ENCODE data around the gene ZNF443. TPM values are rescaled to one million over a fixed set of nuclear protein-coding genes. Genes with fewer than 3 reads are reported as not detected.

ZNF443 gene
- total RNA-seq, 1 experiment from 2014 or later: 9.4 TPM

- H3K9ac ChIP-seq (ENCODE audit: extremely low read depth, insufficient read length, low read length): peak overlapping the region; percentile 66
- H3K4me3 Mint-ChIP-seq: peak overlapping the region; percentile 83 to 87
- H3K9me3 ChIP-seq (ENCODE audit: control insufficient read depth, low read depth, low read length): no peaks in the 10 kb centered on the region
- TF ChIP-seq, protein P1, sequence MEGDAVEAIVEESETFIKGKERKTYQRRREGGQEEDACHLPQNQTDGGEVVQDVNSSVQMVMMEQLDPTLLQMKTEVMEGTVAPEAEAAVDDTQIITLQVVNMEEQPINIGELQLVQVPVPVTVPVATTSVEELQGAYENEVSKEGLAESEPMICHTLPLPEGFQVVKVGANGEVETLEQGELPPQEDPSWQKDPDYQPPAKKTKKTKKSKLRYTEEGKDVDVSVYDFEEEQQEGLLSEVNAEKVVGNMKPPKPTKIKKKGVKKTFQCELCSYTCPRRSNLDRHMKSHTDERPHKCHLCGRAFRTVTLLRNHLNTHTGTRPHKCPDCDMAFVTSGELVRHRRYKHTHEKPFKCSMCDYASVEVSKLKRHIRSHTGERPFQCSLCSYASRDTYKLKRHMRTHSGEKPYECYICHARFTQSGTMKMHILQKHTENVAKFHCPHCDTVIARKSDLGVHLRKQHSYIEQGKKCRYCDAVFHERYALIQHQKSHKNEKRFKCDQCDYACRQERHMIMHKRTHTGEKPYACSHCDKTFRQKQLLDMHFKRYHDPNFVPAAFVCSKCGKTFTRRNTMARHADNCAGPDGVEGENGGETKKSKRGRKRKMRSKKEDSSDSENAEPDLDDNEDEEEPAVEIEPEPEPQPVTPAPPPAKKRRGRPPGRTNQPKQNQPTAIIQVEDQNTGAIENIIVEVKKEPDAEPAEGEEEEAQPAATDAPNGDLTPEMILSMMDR (conservative IDR thresholded peaks at IDR 0.05): no peak
- H3K23me2 ChIP-seq (ENCODE audit: insufficient read length, low read depth, low read length, poor library complexity, severe bottlenecking): peaks cover 10% of the 10 kb centered on the region
- H4K5ac ChIP-seq (ENCODE audit: insufficient read length, low read depth, low read length): no peak overlapping the region
- DNase-seq: no peak
- H3K27ac ChIP-seq (ENCODE audit: insufficient read length, low read depth, low read length): no peak overlapping the region
- no peak overlapping the region for H2BK120ac ChIP-seq (ENCODE audit: low read depth, low read length, poor library complexity, severe bottlenecking)
- no peak overlapping the region for H2AFZ ChIP-seq (ENCODE audit: low read length)
- H3K79me1 ChIP-seq (ENCODE audit: insufficient read depth, low read depth, low read length, poor library complexity, severe bottlenecking): no peaks in the 10 kb centered on the region
- no peaks in the 10 kb centered on the region for H3K9me3 Mint-ChIP-seq
- H3K4me1 ChIP-seq (ENCODE audit: insufficient read depth, low read length): no peaks in the 10 kb centered on the region; the same call in 1 of the 2 replicates
- no peak overlapping the region for H2AK5ac ChIP-seq (ENCODE audit: insufficient read length, low read length)
- no peak overlapping the region for H3K14ac ChIP-seq (ENCODE audit: insufficient read depth, low read length)
- H3K27me3 Mint-ChIP-seq (ENCODE audit: low read depth): peaks cover 11% of the 10 kb centered on the region
- peak overlapping the region; percentile 84 for H3K4me2 ChIP-seq (ENCODE audit: insufficient read depth, insufficient read length, low read length)
- H3K23ac ChIP-seq (ENCODE audit: insufficient read length, low read depth, low read length): no peak overlapping the region
- no peak overlapping the region for H2BK5ac ChIP-seq (ENCODE audit: insufficient read length, low read length)
- no peak overlapping the region for H2BK15ac ChIP-seq (ENCODE audit: low read depth, low read length)
- H3K18ac ChIP-seq (ENCODE audit: insufficient read length, low read depth, low read length): no peak overlapping the region
- no peak overlapping the region for H3K56ac ChIP-seq (ENCODE audit: insufficient read length, low read depth, low read length)
- H3K4me1 Mint-ChIP-seq: peaks cover 13 to 19% of the 10 kb centered on the region in 2 experiments
- H3K27ac Mint-ChIP-seq: no peak overlapping the region; a peak in 1 of 7 replicates
- no peak overlapping the region for H4K8ac ChIP-seq (replicated peaks; ENCODE audit: insufficient read length, low read depth, low read length)
- H2BK20ac ChIP-seq (ENCODE audit: low read depth, low read length, poor library complexity, severe bottlenecking): no peak overlapping the region
- H3K79me2 ChIP-seq (ENCODE audit: insufficient read depth, low read length): no peaks in the 10 kb centered on the region
- H3K36me3 Mint-ChIP-seq (ENCODE audit: insufficient read depth in 1 of 3, low read depth in 3 of 3): no peaks in the 10 kb centered on the region; a peak in 1 of 7 replicates
- no peaks in the 10 kb centered on the region for H4K20me1 ChIP-seq (ENCODE audit: control insufficient read depth, insufficient read depth, insufficient read length)
- no peak overlapping the region for H3T11ph ChIP-seq (ENCODE audit: low read length)
- no peak overlapping the region for H3K4ac ChIP-seq (ENCODE audit: low read depth, low read length)
- H2BK12ac ChIP-seq (ENCODE audit: insufficient read length, low read depth, low read length): no peak overlapping the region
- H4K91ac ChIP-seq (ENCODE audit: insufficient read length, low read depth, low read length): no peak overlapping the region
- no peaks in the 10 kb centered on the region; the same call in 1 of the 2 replicates for H3K27me3 ChIP-seq (ENCODE audit: insufficient read depth, low read length)
- WGBS (ENCODE audit: extremely low coverage, insufficient read length, low lambda C conversion rate): no CpG with 5 or more reads among the region's 13 CpGs
Observed at GRCh38 chr19:12484011-12484370, 43.2 kb upstream of the ZNF443 start.

Measured in H9 (cell line).